ENCODE data around the gene RALGDS.

DNA sequence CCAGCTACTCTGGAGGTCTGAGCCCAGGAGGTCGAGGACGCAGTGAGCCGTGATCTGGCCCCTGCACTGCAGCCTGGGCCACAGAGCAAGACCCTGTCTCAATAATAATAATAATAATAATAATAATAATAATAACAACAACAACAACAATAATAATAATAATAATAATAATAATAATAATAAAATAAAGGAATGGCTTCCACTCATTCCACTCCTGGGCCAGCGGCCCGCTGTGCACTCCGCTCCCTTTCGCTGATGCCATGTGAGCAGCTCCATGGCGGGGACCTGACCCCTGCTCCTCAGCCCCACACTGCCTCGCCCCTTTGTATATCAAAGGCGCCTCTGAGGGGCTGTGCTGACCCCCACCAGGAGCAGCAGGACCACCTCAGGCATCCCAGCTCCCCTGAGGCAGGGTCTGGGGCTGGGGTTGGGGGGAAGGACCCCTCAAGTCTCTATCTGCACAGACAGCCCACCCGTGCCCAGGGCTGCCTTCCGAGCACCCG, 22.6 kb upstream of the RALGDS start:
- TF ChIP-seq ZNF433 (tag by site-specific recombination; IDR thresholded peaks at IDR 0.05; ENCODE audit: low read depth) (no peak), ZNF350 (tag by site-specific recombination; IDR thresholded peaks at IDR 0.05) (no peak), KLF8 (tag by site-specific recombination; IDR thresholded peaks at IDR 0.05) (no peak), ZNF23 (tag by site-specific recombination; IDR thresholded peaks at IDR 0.05; ENCODE audit: borderline replicate concordance) (no peak), ZNF121 (tag by site-specific recombination; IDR thresholded peaks at IDR 0.05) (no peak), PRDM1 (tag by site-specific recombination; IDR thresholded peaks at IDR 0.05) (no peak), ZBTB1 (tag by site-specific recombination; IDR thresholded peaks at IDR 0.05) (no peak), ZNF423 (tag by site-specific recombination; IDR thresholded peaks at IDR 0.05) (no peak)
- TF ChIP-seq, protein P1, sequence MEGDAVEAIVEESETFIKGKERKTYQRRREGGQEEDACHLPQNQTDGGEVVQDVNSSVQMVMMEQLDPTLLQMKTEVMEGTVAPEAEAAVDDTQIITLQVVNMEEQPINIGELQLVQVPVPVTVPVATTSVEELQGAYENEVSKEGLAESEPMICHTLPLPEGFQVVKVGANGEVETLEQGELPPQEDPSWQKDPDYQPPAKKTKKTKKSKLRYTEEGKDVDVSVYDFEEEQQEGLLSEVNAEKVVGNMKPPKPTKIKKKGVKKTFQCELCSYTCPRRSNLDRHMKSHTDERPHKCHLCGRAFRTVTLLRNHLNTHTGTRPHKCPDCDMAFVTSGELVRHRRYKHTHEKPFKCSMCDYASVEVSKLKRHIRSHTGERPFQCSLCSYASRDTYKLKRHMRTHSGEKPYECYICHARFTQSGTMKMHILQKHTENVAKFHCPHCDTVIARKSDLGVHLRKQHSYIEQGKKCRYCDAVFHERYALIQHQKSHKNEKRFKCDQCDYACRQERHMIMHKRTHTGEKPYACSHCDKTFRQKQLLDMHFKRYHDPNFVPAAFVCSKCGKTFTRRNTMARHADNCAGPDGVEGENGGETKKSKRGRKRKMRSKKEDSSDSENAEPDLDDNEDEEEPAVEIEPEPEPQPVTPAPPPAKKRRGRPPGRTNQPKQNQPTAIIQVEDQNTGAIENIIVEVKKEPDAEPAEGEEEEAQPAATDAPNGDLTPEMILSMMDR (tag by site-specific recombination; IDR thresholded peaks at IDR 0.05): no peak
- TF ChIP-seq, protein P2, sequence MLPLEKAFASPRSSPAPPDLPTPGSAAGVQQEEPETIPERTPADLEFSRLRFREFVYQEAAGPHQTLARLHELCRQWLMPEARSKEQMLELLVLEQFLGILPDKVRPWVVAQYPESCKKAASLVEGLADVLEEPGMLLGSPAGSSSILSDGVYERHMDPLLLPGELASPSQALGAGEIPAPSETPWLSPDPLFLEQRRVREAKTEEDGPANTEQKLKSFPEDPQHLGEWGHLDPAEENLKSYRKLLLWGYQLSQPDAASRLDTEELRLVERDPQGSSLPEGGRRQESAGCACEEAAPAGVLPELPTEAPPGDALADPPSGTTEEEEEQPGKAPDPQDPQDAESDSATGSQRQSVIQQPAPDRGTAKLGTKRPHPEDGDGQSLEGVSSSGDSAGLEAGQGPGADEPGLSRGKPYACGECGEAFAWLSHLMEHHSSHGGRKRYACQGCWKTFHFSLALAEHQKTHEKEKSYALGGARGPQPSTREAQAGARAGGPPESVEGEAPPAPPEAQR (tag by site-specific recombination; IDR thresholded peaks at IDR 0.05): no peak
